GM23338 (cell line): ENCODE data around the gene GHR. TPM values are rescaled to one million over a fixed set of nuclear protein-coding genes. Genes with fewer than 3 reads are reported as not detected.

Experiments used
- ATAC-seq: fragments of 200-7000 bp; cut with Tn5 transposase; 3 replicates; pipeline ENCODE4 v1.9.1; 2020
- DNase-seq: peaks from one replicate; pipeline ENCODE4 v3.0.0-alpha.2; 2015; ENCODE audit warnings: low spot score
- H2AFZ ChIP-seq: fragments of 200-600 bp; sonication (generic); 2 replicates; pipeline ENCODE4 v1.8.0; 2016; ENCODE audit warnings: antibody characterized with exemption, mild to moderate bottlenecking, moderate library complexity
- H3F3A ChIP-seq: fragments of 200-600 bp; sonication (generic); replicated peaks from 2 replicates; pipeline ENCODE4 v1.8.0; 2017; ENCODE audit warnings: antibody characterized with exemption, mixed run types, low read depth
- H3K27ac ChIP-seq: fragments of 200-600 bp; sonication (generic); 2 replicates; pipeline ENCODE4 v1.6.1; 2016; ENCODE audit warnings: low read depth
- H3K27me3 ChIP-seq: fragments of 200-600 bp; sonication (generic); 2 replicates; pipeline ENCODE4 v1.8.0; 2016; ENCODE audit warnings: mild to moderate bottlenecking, mixed run types, moderate library complexity; ENCODE audit not compliant: insufficient read depth
- H3K36me3 ChIP-seq: fragments of 200-600 bp; sonication (generic); 2 replicates; pipeline ENCODE4 v1.8.0; 2016; ENCODE audit warnings: mild to moderate bottlenecking; ENCODE audit not compliant: insufficient read depth
- H3K4me1 ChIP-seq: fragments of 200-600 bp; sonication (generic); 2 replicates; pipeline ENCODE4 v1.8.0; 2016; ENCODE audit warnings: mild to moderate bottlenecking, moderate library complexity; ENCODE audit not compliant: insufficient read depth
- H3K4me2 ChIP-seq: fragments of 200-600 bp; sonication (generic); 2 replicates; pipeline ENCODE4 v1.7.1; 2017; ENCODE audit warnings: mixed run types
- H3K4me3 ChIP-seq: fragments of 200-600 bp; sonication (generic); 2 replicates; pipeline ENCODE4 v1.6.1; 2016; ENCODE audit warnings: mixed run types
- H3K79me2 ChIP-seq: fragments of 200-600 bp; sonication (generic); replicated peaks from 2 replicates; pipeline ENCODE4 v1.8.0; 2017; ENCODE audit warnings: mild to moderate bottlenecking; ENCODE audit not compliant: insufficient read depth
- H3K9me2 ChIP-seq: fragments of 200-600 bp; sonication (generic); 2 replicates; pipeline ENCODE4 v1.8.0; 2017; ENCODE audit not compliant: insufficient read depth
- H4K20me1 ChIP-seq: fragments of 200-600 bp; sonication (generic); replicated peaks from 2 replicates; pipeline ENCODE4 v1.8.0; 2017; ENCODE audit warnings: mild to moderate bottlenecking; ENCODE audit not compliant: insufficient read depth
- H3K27ac Mint-ChIP-seq: 2 replicates; pipeline ENCODE4 v1.8.0; 2020; ENCODE audit warnings: inconsistent platforms, mild to moderate bottlenecking, moderate library complexity, mixed read lengths
- H3K27me3 Mint-ChIP-seq: 3 replicates; pipeline ENCODE4 v1.8.0; 2022; ENCODE audit warnings: low read depth, mild to moderate bottlenecking, moderate library complexity, mixed read lengths, inconsistent platforms; ENCODE audit not compliant: insufficient read depth, poor library complexity
- H3K36me3 Mint-ChIP-seq: 3 replicates; pipeline ENCODE4 v1.8.0; 2021; ENCODE audit warnings: low read depth, mild to moderate bottlenecking, inconsistent platforms, moderate library complexity, mixed read lengths
- H3K4me1 Mint-ChIP-seq: 3 replicates; pipeline ENCODE4 v1.8.0; 2020; ENCODE audit warnings: mild to moderate bottlenecking, inconsistent platforms, mixed read lengths
- H3K4me3 Mint-ChIP-seq: 3 replicates; pipeline ENCODE4 v1.8.0; 2021; ENCODE audit warnings: moderate library complexity, mild to moderate bottlenecking, inconsistent platforms, mixed read lengths
- H3K9me3 Mint-ChIP-seq: 3 replicates; pipeline ENCODE4 v1.8.0; 2020; ENCODE audit warnings: moderate library complexity, mild to moderate bottlenecking, inconsistent platforms, mixed read lengths
- CREB1 ChIP-seq: fragments of 250-450 bp; sonication (Bioruptor Pico); IDR thresholded peaks from 2 replicates; pipeline ENCODE4 v1.5.0; 2020; ENCODE audit warnings: low read depth, mild to moderate bottlenecking, moderate library complexity
- EZH2 ChIP-seq: fragments of 200-600 bp; sonication (generic); IDR thresholded peaks from one replicate; pipeline ENCODE4 v1.8.0; 2017; ENCODE audit warnings: antibody characterized with exemption, mild to moderate bottlenecking, low read depth; ENCODE audit not compliant: unreplicated experiment
- EZH2phosphoT487 ChIP-seq: fragments of 200-600 bp; sonication (generic); IDR thresholded peaks from one replicate; pipeline ENCODE4 v1.8.1; 2018; ENCODE audit warnings: antibody characterized with exemption; ENCODE audit not compliant: unreplicated experiment
- JUNB ChIP-seq: IDR thresholded peaks from one replicate; pipeline ENCODE4 v1.6.1; 2016; ENCODE audit warnings: antibody characterized with exemption; ENCODE audit not compliant: unreplicated experiment
- NANOG ChIP-seq: IDR thresholded peaks from 2 replicates; pipeline ENCODE4 v1.6.1; 2016; ENCODE audit warnings: antibody characterized with exemption, borderline replicate concordance
- STAT1 ChIP-seq: IDR thresholded peaks from one replicate; pipeline ENCODE4 v1.6.1; 2016; ENCODE audit warnings: antibody characterized with exemption; ENCODE audit not compliant: unreplicated experiment
- ZNF331 ChIP-seq: fragments of 250-450 bp; sonication (Bioruptor Pico); IDR thresholded peaks from 2 replicates; pipeline ENCODE4 v1.5.0; 2020; ENCODE audit warnings: low read depth, mild to moderate bottlenecking, moderate library complexity
- ZNF462 ChIP-seq: fragments of 250-450 bp; sonication (Bioruptor Pico); IDR thresholded peaks from 2 replicates; pipeline ENCODE4 v1.5.0; 2020; ENCODE audit warnings: mild to moderate bottlenecking, moderate library complexity
- polyA plus RNA-seq: library from polyadenylated mRNA; unstranded; fragments of >200 nt; fragmentation: Nextera tagmentation; extraction: Ambion mirVana; gene quantifications from 2 replicates; pipeline ENCODE4 v1.2.1, GENCODE V29; 2016
- total RNA-seq: library from RNA; depleted of rRNA; stranded (reverse); fragments of >200 nt; shearing (Covaris generic); gene quantifications from 2 replicates; pipeline ENCODE4 v1.2.3, GENCODE V29; 2014
- TF ChIP-seq, protein P1 (sequence below): IDR thresholded peaks from 2 replicates; pipeline ENCODE4 v1.6.1; 2016; ENCODE audit warnings: antibody characterized with exemption
- TF ChIP-seq, protein P2 (sequence below), 2 experiments: fragments of 200-600 bp in 1 of 2; sonication (generic) in 1 of 2; conservative IDR thresholded peaks; 2 replicates each; pipeline versions ENCODE4 v1.5.1 to v1.6.1; 2016 to 2017; ENCODE audit warnings: antibody characterized with exemption in 2 of 2, low read depth in 2 of 2, mild to moderate bottlenecking in 2 of 2, moderate library complexity in 1 of 2
- TF ChIP-seq, protein P3 (sequence below): IDR thresholded peaks from one replicate; pipeline ENCODE4 v1.6.1; 2018; ENCODE audit warnings: antibody characterized with exemption; ENCODE audit not compliant: unreplicated experiment

GHR gene
- total and polyA plus RNA-seq, 2 experiments from 2014 or later: 0.21 to 1.9 TPM

DNA sequence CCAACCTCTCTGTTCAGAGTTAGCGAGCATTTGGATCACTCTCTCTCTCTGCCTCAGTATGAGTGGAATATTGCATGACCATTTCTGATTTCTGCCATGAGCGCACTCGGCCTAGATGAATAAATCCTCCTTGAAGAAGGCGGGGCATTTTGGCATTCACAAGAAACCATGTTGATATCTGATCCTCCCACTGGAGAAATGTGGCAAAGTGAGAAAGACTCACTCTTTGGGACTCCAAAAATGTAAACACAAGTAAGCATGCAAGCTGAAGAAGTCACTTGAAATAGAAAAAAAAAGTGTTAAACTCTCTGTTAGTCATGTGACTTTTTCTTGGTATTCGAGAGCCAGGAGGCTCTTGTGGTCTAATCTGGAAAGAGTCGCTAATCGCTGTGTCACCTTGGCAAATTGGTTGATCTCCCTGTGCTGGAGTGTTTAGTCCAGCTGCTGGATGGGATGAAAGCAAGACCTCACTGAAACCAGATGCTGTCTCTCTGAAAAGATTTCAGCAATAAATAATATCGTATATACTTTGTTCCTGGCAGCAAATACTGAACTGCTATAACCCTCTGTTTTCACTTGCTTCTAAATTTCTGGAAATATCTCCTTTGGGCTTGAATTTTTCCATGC lies 95.5 kb downstream of the GHR start:
- Histone ChIP-seq H3K79me2 (no peaks in the 10 kb centered on the region), H3K9me2 (no peaks in the 10 kb centered on the region), H3K27ac (no peak overlapping the region), H3F3A (no peaks in the 10 kb centered on the region), H3K36me3 (no peaks in the 10 kb centered on the region), H3K4me3 (no peak overlapping the region), H4K20me1 (no peaks in the 10 kb centered on the region), H2AFZ (peak overlapping the region; percentile 43), H3K4me2 (no peak overlapping the region), H3K27me3 (no peaks in the 10 kb centered on the region), H3K4me1 (peaks cover 12% of the 10 kb centered on the region)
- no peak for DNase-seq
- Mint-ChIP-seq H3K27me3 (no peaks in the 10 kb centered on the region), H3K9me3 (peaks cover 15% of the 10 kb centered on the region), H3K4me1 (peaks cover 5% of the 10 kb centered on the region; the same call in 2 of the 3 replicates), H3K36me3 (no peaks in the 10 kb centered on the region), H3K27ac (no peak overlapping the region), H3K4me3 (no peak overlapping the region)
- no peak for ATAC-seq
- TF ChIP-seq, protein P1, sequence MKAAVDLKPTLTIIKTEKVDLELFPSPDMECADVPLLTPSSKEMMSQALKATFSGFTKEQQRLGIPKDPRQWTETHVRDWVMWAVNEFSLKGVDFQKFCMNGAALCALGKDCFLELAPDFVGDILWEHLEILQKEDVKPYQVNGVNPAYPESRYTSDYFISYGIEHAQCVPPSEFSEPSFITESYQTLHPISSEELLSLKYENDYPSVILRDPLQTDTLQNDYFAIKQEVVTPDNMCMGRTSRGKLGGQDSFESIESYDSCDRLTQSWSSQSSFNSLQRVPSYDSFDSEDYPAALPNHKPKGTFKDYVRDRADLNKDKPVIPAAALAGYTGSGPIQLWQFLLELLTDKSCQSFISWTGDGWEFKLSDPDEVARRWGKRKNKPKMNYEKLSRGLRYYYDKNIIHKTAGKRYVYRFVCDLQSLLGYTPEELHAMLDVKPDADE: no peak
- TF ChIP-seq, protein P2, sequence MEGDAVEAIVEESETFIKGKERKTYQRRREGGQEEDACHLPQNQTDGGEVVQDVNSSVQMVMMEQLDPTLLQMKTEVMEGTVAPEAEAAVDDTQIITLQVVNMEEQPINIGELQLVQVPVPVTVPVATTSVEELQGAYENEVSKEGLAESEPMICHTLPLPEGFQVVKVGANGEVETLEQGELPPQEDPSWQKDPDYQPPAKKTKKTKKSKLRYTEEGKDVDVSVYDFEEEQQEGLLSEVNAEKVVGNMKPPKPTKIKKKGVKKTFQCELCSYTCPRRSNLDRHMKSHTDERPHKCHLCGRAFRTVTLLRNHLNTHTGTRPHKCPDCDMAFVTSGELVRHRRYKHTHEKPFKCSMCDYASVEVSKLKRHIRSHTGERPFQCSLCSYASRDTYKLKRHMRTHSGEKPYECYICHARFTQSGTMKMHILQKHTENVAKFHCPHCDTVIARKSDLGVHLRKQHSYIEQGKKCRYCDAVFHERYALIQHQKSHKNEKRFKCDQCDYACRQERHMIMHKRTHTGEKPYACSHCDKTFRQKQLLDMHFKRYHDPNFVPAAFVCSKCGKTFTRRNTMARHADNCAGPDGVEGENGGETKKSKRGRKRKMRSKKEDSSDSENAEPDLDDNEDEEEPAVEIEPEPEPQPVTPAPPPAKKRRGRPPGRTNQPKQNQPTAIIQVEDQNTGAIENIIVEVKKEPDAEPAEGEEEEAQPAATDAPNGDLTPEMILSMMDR (conservative IDR thresholded peaks at IDR 0.05; ENCODE audit: low read depth in 2 of 2): no peak
- TF ChIP-seq NANOG (no peak), EZH2 (no peak), STAT1 (no peak), ZNF331 (CRISPR knock-in tag) (no peak), CREB1 (CRISPR knock-in tag) (no peak), EZH2phosphoT487 (no peak), ZNF462 (CRISPR knock-in tag) (no peak), JUNB (no peak)
- TF ChIP-seq, protein P3, sequence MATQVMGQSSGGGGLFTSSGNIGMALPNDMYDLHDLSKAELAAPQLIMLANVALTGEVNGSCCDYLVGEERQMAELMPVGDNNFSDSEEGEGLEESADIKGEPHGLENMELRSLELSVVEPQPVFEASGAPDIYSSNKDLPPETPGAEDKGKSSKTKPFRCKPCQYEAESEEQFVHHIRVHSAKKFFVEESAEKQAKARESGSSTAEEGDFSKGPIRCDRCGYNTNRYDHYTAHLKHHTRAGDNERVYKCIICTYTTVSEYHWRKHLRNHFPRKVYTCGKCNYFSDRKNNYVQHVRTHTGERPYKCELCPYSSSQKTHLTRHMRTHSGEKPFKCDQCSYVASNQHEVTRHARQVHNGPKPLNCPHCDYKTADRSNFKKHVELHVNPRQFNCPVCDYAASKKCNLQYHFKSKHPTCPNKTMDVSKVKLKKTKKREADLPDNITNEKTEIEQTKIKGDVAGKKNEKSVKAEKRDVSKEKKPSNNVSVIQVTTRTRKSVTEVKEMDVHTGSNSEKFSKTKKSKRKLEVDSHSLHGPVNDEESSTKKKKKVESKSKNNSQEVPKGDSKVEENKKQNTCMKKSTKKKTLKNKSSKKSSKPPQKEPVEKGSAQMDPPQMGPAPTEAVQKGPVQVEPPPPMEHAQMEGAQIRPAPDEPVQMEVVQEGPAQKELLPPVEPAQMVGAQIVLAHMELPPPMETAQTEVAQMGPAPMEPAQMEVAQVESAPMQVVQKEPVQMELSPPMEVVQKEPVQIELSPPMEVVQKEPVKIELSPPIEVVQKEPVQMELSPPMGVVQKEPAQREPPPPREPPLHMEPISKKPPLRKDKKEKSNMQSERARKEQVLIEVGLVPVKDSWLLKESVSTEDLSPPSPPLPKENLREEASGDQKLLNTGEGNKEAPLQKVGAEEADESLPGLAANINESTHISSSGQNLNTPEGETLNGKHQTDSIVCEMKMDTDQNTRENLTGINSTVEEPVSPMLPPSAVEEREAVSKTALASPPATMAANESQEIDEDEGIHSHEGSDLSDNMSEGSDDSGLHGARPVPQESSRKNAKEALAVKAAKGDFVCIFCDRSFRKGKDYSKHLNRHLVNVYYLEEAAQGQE: no peak
